Activated CD8-positive, alpha-beta T cell treated with anti-CD3 and anti-CD28 coated beads for 36 hours (primary cell): ENCODE measurements around the gene EHMT1. TPM values are rescaled to one million over a fixed set of nuclear protein-coding genes. Genes with fewer than 3 reads are reported as not detected.
"Not testable (repeated sequence)": the region's sequence is repeated elsewhere in the genome, so short reads cannot be mapped to it uniquely, and the experiment has no call there.

Source experiments
- ATAC-seq: fragments of 200-7000 bp; cut with Tn5 transposase; one replicate; pipeline ENCODE4 v1.10.0; 2021; ENCODE audit warnings: mild to moderate bottlenecking, moderate library complexity
- CTCF ChIA-PET: fragments of 350-600 bp; sonication (Branson Sonifier 250); formaldehyde crosslinking; loops from one replicate; lab custom pipeline; 2021; ENCODE audit warnings: antibody characterized with exemption; lab: Charles Lee
- POLR2A ChIA-PET: fragments of 350-600 bp; sonication (Branson Sonifier 250); formaldehyde crosslinking; loops from one replicate; lab custom pipeline; 2021; ENCODE audit warnings: antibody characterized with exemption; lab: Charles Lee
- DNase-seq: peaks from one replicate; pipeline ENCODE4 v3.0.0-alpha.2; 2020
- H3K27ac Mint-ChIP-seq: one replicate; pipeline ENCODE4 v1.8.0; 2021; ENCODE audit warnings: mild to moderate bottlenecking, mixed read lengths
- H3K27me3 Mint-ChIP-seq: one replicate; pipeline ENCODE4 v1.8.0; 2021; ENCODE audit warnings: mixed read lengths
- H3K36me3 Mint-ChIP-seq: one replicate; pipeline ENCODE4 v1.8.0; 2021; ENCODE audit warnings: low read depth, mixed read lengths
- H3K4me1 Mint-ChIP-seq: one replicate; pipeline ENCODE4 v1.8.0; 2021; ENCODE audit warnings: low read depth, mixed read lengths
- H3K4me3 Mint-ChIP-seq: one replicate; pipeline ENCODE4 v1.8.0; 2021; ENCODE audit warnings: mild to moderate bottlenecking, moderate library complexity, mixed read lengths
- H3K9me3 Mint-ChIP-seq: one replicate; pipeline ENCODE4 v1.8.0; 2021; ENCODE audit warnings: mixed read lengths
- intact Hi-C: fragments of 100-400 bp; cut with micrococcal nuclease; formaldehyde crosslinking; loops from one replicate; pipeline ENCODE4 v1.10.0; 2022
- total RNA-seq, 2 experiments: library from RNA; stranded (reverse); gene quantifications; one replicate each; pipeline ENCODE4 v1.2.3, GENCODE V29; 2021
- TF ChIP-seq, protein P1 (sequence below): fragments of 200-600 bp; IDR thresholded peaks from one replicate; pipeline ENCODE4 v1.8.0; 2022; ENCODE audit warnings: antibody characterized with exemption, mild to moderate bottlenecking

EHMT1 gene
- total RNA-seq, 2 experiments from 2014 or later: 62.1 to 67.1 TPM

- ATAC-seq (peak; percentile 61), DNase-seq (peak; percentile 36)
- H3K4me3 Mint-ChIP-seq: no peak overlapping the region
- intact Hi-C loops: no loop called here
- TF ChIP-seq, protein P1, sequence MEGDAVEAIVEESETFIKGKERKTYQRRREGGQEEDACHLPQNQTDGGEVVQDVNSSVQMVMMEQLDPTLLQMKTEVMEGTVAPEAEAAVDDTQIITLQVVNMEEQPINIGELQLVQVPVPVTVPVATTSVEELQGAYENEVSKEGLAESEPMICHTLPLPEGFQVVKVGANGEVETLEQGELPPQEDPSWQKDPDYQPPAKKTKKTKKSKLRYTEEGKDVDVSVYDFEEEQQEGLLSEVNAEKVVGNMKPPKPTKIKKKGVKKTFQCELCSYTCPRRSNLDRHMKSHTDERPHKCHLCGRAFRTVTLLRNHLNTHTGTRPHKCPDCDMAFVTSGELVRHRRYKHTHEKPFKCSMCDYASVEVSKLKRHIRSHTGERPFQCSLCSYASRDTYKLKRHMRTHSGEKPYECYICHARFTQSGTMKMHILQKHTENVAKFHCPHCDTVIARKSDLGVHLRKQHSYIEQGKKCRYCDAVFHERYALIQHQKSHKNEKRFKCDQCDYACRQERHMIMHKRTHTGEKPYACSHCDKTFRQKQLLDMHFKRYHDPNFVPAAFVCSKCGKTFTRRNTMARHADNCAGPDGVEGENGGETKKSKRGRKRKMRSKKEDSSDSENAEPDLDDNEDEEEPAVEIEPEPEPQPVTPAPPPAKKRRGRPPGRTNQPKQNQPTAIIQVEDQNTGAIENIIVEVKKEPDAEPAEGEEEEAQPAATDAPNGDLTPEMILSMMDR: no peak
- peak overlapping the region; percentile 86 for H3K27ac Mint-ChIP-seq
- ChIA-PET CTCF (no interaction called here), POLR2A (interaction anchor here (0.7 kb wide), 1 partner anchor 37 kb away, joined by 5 read pairs; no protein-coding TSS in a partner anchor)
- H3K36me3 Mint-ChIP-seq: peaks cover 81% of the 10 kb centered on the region
- no peaks in the 10 kb centered on the region for H3K27me3 Mint-ChIP-seq
- H3K9me3 Mint-ChIP-seq: peaks cover 18% of the 10 kb centered on the region
- peaks cover 42% of the 10 kb centered on the region for H3K4me1 Mint-ChIP-seq
Measured at GRCh38 chr9:137723783-137724445, 105.1 kb downstream of the EHMT1 start.

DNA sequence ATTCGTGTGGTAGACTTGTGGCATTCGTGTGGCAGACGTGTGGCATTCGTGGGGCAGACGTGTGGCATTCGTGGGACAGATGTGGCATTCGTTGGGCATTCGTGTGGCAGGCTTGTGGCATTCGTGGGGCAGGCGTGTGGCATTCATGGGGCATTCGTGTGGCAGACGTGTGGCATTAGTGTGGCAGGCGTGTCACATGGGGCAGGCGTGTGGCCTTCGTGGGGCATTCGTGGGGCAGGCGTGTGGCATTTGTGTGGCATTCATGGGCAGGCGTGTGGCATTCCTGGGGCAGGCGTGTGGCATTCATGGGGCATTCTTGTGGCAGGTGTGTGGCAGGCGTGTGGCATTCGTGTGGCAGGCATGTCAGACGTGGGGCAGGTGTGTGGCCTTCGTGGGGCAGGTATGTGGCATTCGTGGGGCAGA lies 106.0 kb downstream of the EHMT1 start:
- H3K27ac Mint-ChIP-seq: no peak overlapping the region
- TF ChIP-seq, protein P1: no peak
- peaks cover 78% of the 10 kb centered on the region for H3K36me3 Mint-ChIP-seq
- ATAC-seq (no peak), DNase-seq (no peak)
- intact Hi-C loops: no loop called here
- peaks cover 45% of the 10 kb centered on the region for H3K4me1 Mint-ChIP-seq
- no peaks in the 10 kb centered on the region for H3K27me3 Mint-ChIP-seq
- peaks cover 14% of the 10 kb centered on the region for H3K9me3 Mint-ChIP-seq
- no peak overlapping the region for H3K4me3 Mint-ChIP-seq
- CTCF ChIA-PET: no interaction called here
- POLR2A ChIA-PET: interaction anchor here (1.5 kb wide), 1 partner anchor 8 kb away, joined by 3 read pairs; no protein-coding TSS in a partner anchor

DNA sequence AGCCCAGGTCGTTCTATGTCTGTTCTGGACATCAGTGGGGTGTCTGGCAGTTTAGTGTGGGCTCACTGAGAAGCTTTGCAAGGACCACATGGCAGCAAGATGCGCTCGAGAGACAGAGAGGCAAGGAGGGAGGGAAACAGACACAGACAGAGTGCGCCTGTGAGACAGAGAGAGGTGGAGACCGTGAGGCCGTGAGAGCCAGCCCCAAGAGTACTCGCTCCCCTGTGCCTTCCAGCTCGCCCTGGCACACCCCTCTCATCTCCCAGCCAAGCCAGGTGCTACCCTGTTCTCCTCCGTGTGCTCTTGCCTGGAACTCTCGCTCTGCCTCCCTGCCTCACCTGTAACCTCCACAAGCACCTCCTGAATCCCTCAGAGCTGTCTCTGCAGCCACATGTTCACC lies 106.8 kb downstream of the EHMT1 start:
- CTCF ChIA-PET: no interaction called here
- intact Hi-C loops: no loop called here
- no peak for ATAC-seq
- peaks cover 45% of the 10 kb centered on the region for H3K4me1 Mint-ChIP-seq
- TF ChIP-seq, protein P1: no peak
- peaks cover 14% of the 10 kb centered on the region for H3K9me3 Mint-ChIP-seq
- no peak overlapping the region for H3K27ac Mint-ChIP-seq
- POLR2A ChIA-PET: interaction anchor here (1.5 kb wide), 1 partner anchor 8 kb away, joined by 3 read pairs; no protein-coding TSS in a partner anchor
- H3K36me3 Mint-ChIP-seq: peaks cover 78% of the 10 kb centered on the region
- no peak for DNase-seq
- H3K4me3 Mint-ChIP-seq: no peak overlapping the region
- no peaks in the 10 kb centered on the region for H3K27me3 Mint-ChIP-seq

- Mint-ChIP-seq H3K36me3 (peaks cover 78% of the 10 kb centered on the region), H3K9me3 (peaks cover 14% of the 10 kb centered on the region), H3K4me1 (peaks cover 45% of the 10 kb centered on the region)
- H3K27me3 Mint-ChIP-seq, H3K27ac Mint-ChIP-seq, H3K4me3 Mint-ChIP-seq, CTCF ChIA-PET, DNase-seq, intact Hi-C loops, ATAC-seq: not testable (repeated sequence)
- POLR2A ChIA-PET: interaction anchor here (1.5 kb wide), 1 partner anchor 9 kb away, joined by 3 read pairs; no protein-coding TSS in a partner anchor
Measured at GRCh38 chr9:137726336-137726735, 107.5 kb downstream of the EHMT1 start.

GRCh38 chr9:137726764-137727163 lies 108.0 kb downstream of the EHMT1 start:
- DNase-seq: no peak
- no peak for ATAC-seq
- POLR2A ChIA-PET: no interaction called here
- Mint-ChIP-seq H3K4me1 (peaks cover 41% of the 10 kb centered on the region), H3K27me3 (no peaks in the 10 kb centered on the region), H3K27ac (no peak overlapping the region), H3K36me3 (peaks cover 77% of the 10 kb centered on the region), H3K9me3 (peaks cover 10% of the 10 kb centered on the region), H3K4me3 (no peak overlapping the region)
- TF ChIP-seq, protein P1: no peak
- intact Hi-C loops: no loop called here
- CTCF ChIA-PET: no interaction called here
